SU-DHL-6 (cell line): ENCODE measurements around the gene ARRDC3.

Source experiments
- H2AFZ ChIP-seq: fragments of 200-600 bp; sonication (generic); 2 replicates; pipeline ENCODE4 v1.6.1; 2014; ENCODE audit warnings: low read depth, mild to moderate bottlenecking, moderate library complexity, mixed read lengths, antibody characterized with exemption, low read length; ENCODE audit not compliant: severe bottlenecking
- H3F3A ChIP-seq: fragments of 200-600 bp; shearing (Covaris generic); 2 replicates; pipeline ENCODE4 v1.6.0; 2016; ENCODE audit warnings: antibody characterized with exemption, mild to moderate bottlenecking; ENCODE audit not compliant: insufficient read depth
- H3K27ac ChIP-seq: fragments of 200-600 bp; sonication (generic); 2 replicates; pipeline ENCODE4 v1.5.1; 2016; ENCODE audit warnings: low read depth, mild to moderate bottlenecking, low read length, moderate library complexity, mixed read lengths
- H3K27me3 ChIP-seq: fragments of 200-600 bp; sonication (generic), shearing (Covaris generic); 2 replicates; pipeline ENCODE4 v1.6.0; 2014; ENCODE audit warnings: mild to moderate bottlenecking, low read length
- H3K36me3 ChIP-seq: fragments of 200-600 bp; sonication (generic); 2 replicates; pipeline ENCODE4 v1.6.1; 2014; ENCODE audit warnings: mild to moderate bottlenecking, low read length, mixed read lengths
- H3K4me2 ChIP-seq: fragments of 300-600, 200-600 bp; shearing (Covaris generic), sonication (generic); 2 replicates; pipeline ENCODE4 v1.6.0; 2014; ENCODE audit warnings: low read length, low read depth, mild to moderate bottlenecking; ENCODE audit not compliant: poor library complexity, severe bottlenecking
- H3K4me3 ChIP-seq: fragments of 200-600 bp; sonication (generic); 2 replicates; pipeline ENCODE4 v1.5.1; 2014; ENCODE audit warnings: antibody characterized with exemption, low read length, mild to moderate bottlenecking, mixed read lengths; ENCODE audit not compliant: insufficient read depth, poor library complexity, severe bottlenecking
- H3K79me2 ChIP-seq: fragments of 200-600 bp; sonication (generic); 2 replicates; pipeline ENCODE4 v1.6.1; 2014; ENCODE audit warnings: mild to moderate bottlenecking, low read length, moderate library complexity; ENCODE audit not compliant: insufficient read depth
- H3K9ac ChIP-seq: fragments of 200-600 bp; sonication (generic); 2 replicates; pipeline ENCODE4 v1.7.0; 2014; ENCODE audit warnings: mild to moderate bottlenecking, low read length
- H3K9me2 ChIP-seq: fragments of 200-600 bp; sonication (generic); replicated peaks from 2 replicates; pipeline ENCODE4 v1.6.1; 2014; ENCODE audit warnings: low read length; ENCODE audit not compliant: insufficient read depth
- H3K9me3 ChIP-seq: fragments of 200-600 bp; sonication (generic); 2 replicates; pipeline ENCODE4 v1.6.1; 2014; ENCODE audit warnings: low read length, mixed read lengths; ENCODE audit not compliant: insufficient read depth
- H4K20me1 ChIP-seq: fragments of 200-600 bp; sonication (generic); 2 replicates; pipeline ENCODE4 v1.6.1; 2014; ENCODE audit warnings: low read depth, mild to moderate bottlenecking, antibody characterized with exemption, low read length, moderate library complexity, mixed read lengths
- EZH2phosphoT487 ChIP-seq: fragments of 200-600 bp; sonication (generic), shearing (Covaris generic); conservative IDR thresholded peaks from 2 replicates; pipeline ENCODE4 v1.6.1; 2018; ENCODE audit warnings: mild to moderate bottlenecking, antibody characterized with exemption, low read length, moderate library complexity, mixed read lengths
- TF ChIP-seq, protein P1 (sequence below): fragments of 200-600 bp; sonication (generic); IDR thresholded peaks from one replicate; pipeline ENCODE4 v1.5.1; 2017; ENCODE audit warnings: antibody characterized with exemption, mild to moderate bottlenecking, low read length, moderate library complexity; ENCODE audit not compliant: insufficient read depth, poor library complexity, severe bottlenecking

The ARRDC3 gene

GRCh38 chr5:91369480-91369879, 13.6 kb downstream of the ARRDC3 start:
- H3K27me3 ChIP-seq, result no peaks in the 10 kb centered on the region
- peaks cover 31% of the 10 kb centered on the region for H3F3A ChIP-seq
- H3K36me3 ChIP-seq, result peaks cover 69% of the 10 kb centered on the region
- no peaks in the 10 kb centered on the region for H3K9me2 ChIP-seq
- no peak overlapping the region for H2AFZ ChIP-seq
- TF ChIP-seq, protein P1, sequence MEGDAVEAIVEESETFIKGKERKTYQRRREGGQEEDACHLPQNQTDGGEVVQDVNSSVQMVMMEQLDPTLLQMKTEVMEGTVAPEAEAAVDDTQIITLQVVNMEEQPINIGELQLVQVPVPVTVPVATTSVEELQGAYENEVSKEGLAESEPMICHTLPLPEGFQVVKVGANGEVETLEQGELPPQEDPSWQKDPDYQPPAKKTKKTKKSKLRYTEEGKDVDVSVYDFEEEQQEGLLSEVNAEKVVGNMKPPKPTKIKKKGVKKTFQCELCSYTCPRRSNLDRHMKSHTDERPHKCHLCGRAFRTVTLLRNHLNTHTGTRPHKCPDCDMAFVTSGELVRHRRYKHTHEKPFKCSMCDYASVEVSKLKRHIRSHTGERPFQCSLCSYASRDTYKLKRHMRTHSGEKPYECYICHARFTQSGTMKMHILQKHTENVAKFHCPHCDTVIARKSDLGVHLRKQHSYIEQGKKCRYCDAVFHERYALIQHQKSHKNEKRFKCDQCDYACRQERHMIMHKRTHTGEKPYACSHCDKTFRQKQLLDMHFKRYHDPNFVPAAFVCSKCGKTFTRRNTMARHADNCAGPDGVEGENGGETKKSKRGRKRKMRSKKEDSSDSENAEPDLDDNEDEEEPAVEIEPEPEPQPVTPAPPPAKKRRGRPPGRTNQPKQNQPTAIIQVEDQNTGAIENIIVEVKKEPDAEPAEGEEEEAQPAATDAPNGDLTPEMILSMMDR, result no peak
- TF ChIP-seq EZH2phosphoT487, result no peak
- no peak overlapping the region for H3K27ac ChIP-seq
- no peaks in the 10 kb centered on the region for H3K9me3 ChIP-seq
- H3K4me2 ChIP-seq, result no peak overlapping the region
- no peak overlapping the region for H3K4me3 ChIP-seq
- no peak overlapping the region for H3K9ac ChIP-seq
- 0 out of 2 replicates have a peak, but pooled peaks cover 7% of the 10 kb centered on the region for H3K79me2 ChIP-seq
- 0 out of 2 replicates have a peak, but pooled peaks cover 7% of the 10 kb centered on the region for H4K20me1 ChIP-seq

- H3K9me3 ChIP-seq, result no peaks in the 10 kb centered on the region
- H3K79me2 ChIP-seq, result 0 out of 2 replicates have a peak, but pooled peaks cover 7% of the 10 kb centered on the region
- H3K9me2 ChIP-seq, result no peaks in the 10 kb centered on the region
- H3K4me3 ChIP-seq, result no peak overlapping the region
- TF ChIP-seq, protein P1, result no peak
- no peak for TF ChIP-seq EZH2phosphoT487
- H3K4me2 ChIP-seq, result no peak overlapping the region
- no peaks in the 10 kb centered on the region for H3K27me3 ChIP-seq
- H4K20me1 ChIP-seq, result 0 out of 2 replicates have a peak, but pooled peaks cover 7% of the 10 kb centered on the region
- H3F3A ChIP-seq, result peaks cover 26% of the 10 kb centered on the region; the same call in 1 of the 2 replicates
- H2AFZ ChIP-seq, result no peak overlapping the region
- peaks cover 55% of the 10 kb centered on the region for H3K36me3 ChIP-seq
- no peak overlapping the region for H3K9ac ChIP-seq
- no peak overlapping the region for H3K27ac ChIP-seq
Observed at GRCh38 chr5:91367908-91368648, 15.0 kb downstream of the ARRDC3 start.

DNA sequence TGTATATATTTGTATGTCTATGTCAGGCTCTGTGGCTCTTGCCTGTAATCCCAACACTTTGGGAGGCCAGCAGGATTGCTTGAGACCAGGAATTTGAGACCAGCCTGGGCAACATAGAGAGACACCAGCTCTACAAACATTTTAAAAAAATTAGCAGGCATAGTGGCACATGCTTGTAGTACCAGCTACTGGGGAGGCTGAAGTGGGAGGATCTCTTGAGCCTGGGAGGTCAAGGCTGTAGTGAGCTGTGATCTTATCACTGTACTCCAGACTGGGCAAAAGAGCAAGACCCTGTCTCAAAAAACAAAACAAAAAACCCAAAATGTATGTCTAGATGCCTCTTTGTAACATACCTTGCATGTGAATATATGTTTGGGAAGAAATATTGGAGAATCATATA, 15.8 kb downstream of the ARRDC3 start:
- Histone ChIP-seq H3F3A (peaks cover 23% of the 10 kb centered on the region; the same call in 1 of the 2 replicates), H3K79me2 (0 out of 2 replicates have a peak, but pooled peaks cover 7% of the 10 kb centered on the region), H3K27me3 (no peaks in the 10 kb centered on the region), H2AFZ (no peak overlapping the region), H3K9me2 (no peaks in the 10 kb centered on the region), H3K36me3 (peaks cover 47% of the 10 kb centered on the region), H3K4me2 (no peak overlapping the region), H3K27ac (no peak overlapping the region), H3K4me3 (no peak overlapping the region), H3K9me3 (no peaks in the 10 kb centered on the region), H3K9ac (no peak overlapping the region), H4K20me1 (0 out of 2 replicates have a peak, but pooled peaks cover 7% of the 10 kb centered on the region)
- no peak for TF ChIP-seq EZH2phosphoT487
- TF ChIP-seq, protein P1, result no peak
